H1 (cell line): Measurements from ENCODE around the gene RABEP2. TPM values are rescaled to one million over a fixed set of nuclear protein-coding genes. Genes with fewer than 3 reads are reported as not detected.

Experiments
- ATF2 ChIP-seq: IDR thresholded peaks from 2 replicates; pipeline ENCODE4 v1.6.1; 2012; ENCODE audit warnings: low read length, inconsistent platforms
- CEBPB ChIP-seq: IDR thresholded peaks from 2 replicates; pipeline ENCODE4 v1.6.1; 2012; ENCODE audit warnings: low read depth, low read length
- CHD1 ChIP-seq: IDR thresholded peaks from 2 replicates; pipeline ENCODE4 v1.6.1; 2012; ENCODE audit warnings: low read depth, low read length, improper control_type of control experiment
- KDM1A ChIP-seq: fragments of 200-600, 300-600 bp; sonication (generic); IDR thresholded peaks from 2 replicates; pipeline ENCODE4 v1.7.1; 2016; ENCODE audit warnings: mild to moderate bottlenecking, low read length, borderline replicate concordance
- NRF1 ChIP-seq: IDR thresholded peaks from 2 replicates; pipeline ENCODE4 v1.6.1; 2011; ENCODE audit warnings: mild to moderate bottlenecking, low read depth, low read length, improper control_type of control experiment
- RFX5 ChIP-seq: IDR thresholded peaks from 2 replicates; pipeline ENCODE4 v1.6.1; 2011; ENCODE audit warnings: low read depth, low read length, improper control_type of control experiment, borderline replicate concordance
- SAP30 ChIP-seq: fragments of 300-600 bp; sonication (generic); IDR thresholded peaks from 2 replicates; pipeline ENCODE4 v1.7.1; 2012; ENCODE audit warnings: low read length, moderate library complexity, mild to moderate bottlenecking, inconsistent platforms; ENCODE audit not compliant: insufficient read depth, insufficient replicate concordance
- SP1 ChIP-seq: IDR thresholded peaks from 2 replicates; pipeline ENCODE4 v1.6.1; 2011; ENCODE audit warnings: low read depth, low read length
- SUZ12 ChIP-seq: fragments of 200-600 bp; sonication (generic); IDR thresholded peaks from 2 replicates; pipeline ENCODE4 v1.6.1; 2012; ENCODE audit warnings: mild to moderate bottlenecking, inconsistent platforms, low read length, moderate library complexity, mixed read lengths
- polyA plus RNA-seq, 7 experiments: library from polyadenylated mRNA; depleted of rRNA in 3 of 7; stranded (reverse) in 5 of 7; unstranded in 2 of 7; fragments of >200 nt in 5 of 7; fragments of 200-250 nt in 2 of 7; gene quantifications; 1 replicate in 5 of 7; 2 replicates in 1 of 7; 4 replicates in 1 of 7; pipeline versions ENCODE4 v1.2.1 to v1.2.3, GENCODE V29; 2011 to 2013; ENCODE audit warnings: missing spikeins in 2 of 7, mixed read lengths in 2 of 7
- total RNA-seq: library from RNA; stranded (reverse); fragmentation: NEBNext Ultra II Directional; extraction: Animal tissue kit (Norgen Biotek cat#: 25700); gene quantifications from 2 replicates; pipeline ENCODE4 v1.2.1, GENCODE V29; 2021

RABEP2 gene
- total and polyA plus RNA-seq, 2 of the 8 experiments (the other 6 are each of a cell fraction or from before 2014, with no cell fraction given): 10.4 to 14.9 TPM

DNA sequence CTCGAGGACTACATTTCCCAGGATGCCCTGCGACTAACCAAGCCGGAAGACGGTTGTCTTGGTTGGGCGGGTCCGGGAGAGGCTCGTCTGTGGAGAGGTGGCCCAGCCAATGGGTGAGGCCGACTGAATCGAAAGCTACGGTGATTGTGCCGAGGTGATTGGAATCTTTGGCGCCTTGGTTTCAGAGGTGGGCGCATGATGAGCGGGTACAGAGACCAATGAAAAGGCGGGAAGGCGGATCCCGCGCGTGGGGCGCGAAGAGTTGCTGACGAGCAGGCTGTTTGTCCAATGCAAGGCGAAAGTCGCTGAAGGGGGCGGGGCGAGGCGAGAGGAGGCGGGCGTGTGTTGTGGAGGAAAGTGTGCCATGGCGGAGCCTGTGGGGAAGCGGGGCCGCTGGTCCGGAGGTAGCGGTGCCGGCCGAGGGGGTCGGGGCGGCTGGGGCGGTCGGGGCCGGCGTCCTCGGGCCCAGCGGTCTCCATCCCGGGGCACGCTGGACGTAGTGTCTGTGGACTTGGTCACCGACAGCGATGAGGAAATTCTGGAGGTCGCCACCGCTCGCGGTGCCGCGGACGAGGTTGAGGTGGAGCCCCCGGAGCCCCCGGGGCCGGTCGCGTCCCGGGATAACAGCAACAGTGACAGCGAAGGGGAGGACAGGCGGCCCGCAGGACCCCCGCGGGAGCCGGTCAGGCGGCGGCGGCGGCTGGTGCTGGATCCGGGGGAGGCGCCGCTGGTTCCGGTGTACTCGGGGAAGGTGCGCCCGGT is 25.8 kb upstream of the RABEP2 start, which contains the start of gene NFATC2IP (continued):
- no peak for TF ChIP-seq CHD1
- peak; percentile 98 for TF ChIP-seq SP1
- TF ChIP-seq NRF1: no peak
- TF ChIP-seq KDM1A: no peak
- TF ChIP-seq SAP30: no peak
- no peak for TF ChIP-seq RFX5
- TF ChIP-seq ATF2: no peak
- TF ChIP-seq CEBPB: no peak
- TF ChIP-seq SUZ12: no peak
